Measurements from ENCODE around the gene BNC2.

Gene BNC2

GRCh38 chr9:16612627-16613026 lies 257.8 kb downstream of the BNC2 start:
- in situ Hi-C loops (cut with MboI; ENCODE audit: low sequenced_read_pairs), result no loop called here

- in situ Hi-C loops (cut with MboI; ENCODE audit: low sequenced_read_pairs), result no loop called here
Measured at GRCh38 chr9:16611983-16612382, 258.5 kb downstream of the BNC2 start.

- in situ Hi-C loops (cut with MboI; ENCODE audit: low sequenced_read_pairs), result no loop called here
Measured at GRCh38 chr9:16611001-16611400, 259.5 kb downstream of the BNC2 start.

- in situ Hi-C loops (cut with MboI; ENCODE audit: low sequenced_read_pairs), result no loop called here
Measured at GRCh38 chr9:16610538-16610937, 259.9 kb downstream of the BNC2 start.

- in situ Hi-C loops (cut with MboI; ENCODE audit: low sequenced_read_pairs), result no loop called here
Measured at GRCh38 chr9:16608906-16609305, 261.6 kb downstream of the BNC2 start.

- in situ Hi-C loops (cut with MboI; ENCODE audit: low sequenced_read_pairs), result no loop called here
Measured at GRCh38 chr9:16602494-16602893, 268.0 kb downstream of the BNC2 start.

GRCh38 chr9:16601991-16602390 lies 268.5 kb downstream of the BNC2 start:
- in situ Hi-C loops (cut with MboI; ENCODE audit: low sequenced_read_pairs), result no loop called here

- in situ Hi-C loops (cut with MboI; ENCODE audit: low sequenced_read_pairs), result no loop called here
Measured at GRCh38 chr9:16598316-16598715, 272.2 kb downstream of the BNC2 start.

GRCh38 chr9:16597136-16597535 lies 273.3 kb downstream of the BNC2 start:
- in situ Hi-C loops (cut with MboI; ENCODE audit: low sequenced_read_pairs), result no loop called here

- in situ Hi-C loops (cut with MboI; ENCODE audit: low sequenced_read_pairs), result no loop called here
Measured at GRCh38 chr9:16595227-16595626, 275.2 kb downstream of the BNC2 start.

- in situ Hi-C loops (cut with MboI; ENCODE audit: low sequenced_read_pairs), result no loop called here
Measured at GRCh38 chr9:16594787-16595186, 275.7 kb downstream of the BNC2 start.

- in situ Hi-C loops (cut with MboI; ENCODE audit: low sequenced_read_pairs), result no loop called here
Measured at GRCh38 chr9:16593746-16594145, 276.7 kb downstream of the BNC2 start.

- in situ Hi-C loops (cut with MboI; ENCODE audit: low sequenced_read_pairs), result no loop called here
Measured at GRCh38 chr9:16591092-16591491, 279.4 kb downstream of the BNC2 start.

- in situ Hi-C loops (cut with MboI; ENCODE audit: low sequenced_read_pairs), result no loop called here
Measured at GRCh38 chr9:16585591-16585990, 284.9 kb downstream of the BNC2 start.

GRCh38 chr9:16579872-16580432 lies 290.5 kb downstream of the BNC2 start:
- in situ Hi-C loops (cut with MboI; ENCODE audit: low sequenced_read_pairs), result no loop called here

- in situ Hi-C loops (cut with MboI; ENCODE audit: low sequenced_read_pairs), result no loop called here
Measured at GRCh38 chr9:16575986-16576245, 294.6 kb downstream of the BNC2 start.

GRCh38 chr9:16575142-16575985 lies 295.1 kb downstream of the BNC2 start:
- in situ Hi-C loops (cut with MboI; ENCODE audit: low sequenced_read_pairs), result no loop called here

GRCh38 chr9:16572005-16572734 lies 298.3 kb downstream of the BNC2 start:
- in situ Hi-C loops (cut with MboI; ENCODE audit: low sequenced_read_pairs), result no loop called here

- in situ Hi-C loops (cut with MboI; ENCODE audit: low sequenced_read_pairs), result no loop called here
Measured at GRCh38 chr9:16571127-16571802, 299.2 kb downstream of the BNC2 start.

- in situ Hi-C loops (cut with MboI; ENCODE audit: low sequenced_read_pairs), result no loop called here
Measured at GRCh38 chr9:16563446-16563845, 307.0 kb downstream of the BNC2 start.

GRCh38 chr9:16561121-16561520 lies 309.3 kb downstream of the BNC2 start:
- in situ Hi-C loops (cut with MboI; ENCODE audit: low sequenced_read_pairs), result no loop called here

Measured in HL-60/S4 treated with phorbol 12-myristate 13-acetate at 8.2 ng/mL for 4 days and 3 days (cell line).